ENCODE data around the gene HIC2. TPM values are rescaled to one million over a fixed set of nuclear protein-coding genes. Genes with fewer than 3 reads are reported as not detected.

Gene HIC2
- total and polyA plus RNA-seq, 10 of the 15 experiments (the other 5 are each of a cell fraction or from before 2014, with no cell fraction given), result 0.11 to 5.0 (median 1.4) TPM

GRCh38 chr22:21455334-21456089 lies 38.3 kb downstream of the HIC2 start:
- TF ChIP-seq BCLAF1 (IDR thresholded peaks at IDR 0.05) (no peak), TAF1 (IDR thresholded peaks at IDR 0.05; ENCODE audit: borderline replicate concordance, low read depth, low read length) (no peak), ZNF384 (IDR thresholded peaks at IDR 0.05; ENCODE audit: borderline replicate concordance, low read depth, low read length) (no peak), CHD2 (IDR thresholded peaks at IDR 0.05; ENCODE audit: borderline replicate concordance, low read depth, low read length) (no peak), PBX3 (IDR thresholded peaks at IDR 0.05; ENCODE audit: insufficient replicate concordance, low read depth, low read length) (no peak), ZBED1 (IDR thresholded peaks at IDR 0.05; ENCODE audit: borderline replicate concordance) (no peak), HDAC2 (IDR thresholded peaks at IDR 0.05) (no peak), ASH2L (IDR thresholded peaks at IDR 0.05; ENCODE audit: borderline replicate concordance, low read depth) (no peak), ZBTB4 (CRISPR knock-in tag; IDR thresholded peaks at IDR 0.05) (no peak), E4F1 (IDR thresholded peaks at IDR 0.05; ENCODE audit: borderline replicate concordance, partially characterized antibody) (no peak), MAX (IDR thresholded peaks at IDR 0.05; ENCODE audit: low read depth, low read length) (no peak)
- no peak overlapping the region for H3K9ac ChIP-seq (ENCODE audit: control insufficient read depth, insufficient read depth, low read length)
- H3K27me3 ChIP-seq (replicated peaks in 1 of 2; ENCODE audit: control insufficient read depth in 2 of 2, insufficient read depth in 2 of 2, low read length in 1 of 2), result no peaks in the 10 kb centered on the region
- WGBS (ENCODE audit: insufficient coverage, insufficient replicate concordance, low lambda C conversion rate, missing lambda C conversion rate), result 86% methylated on average over 19 of the region's 19 CpGs
- ChIA-PET RAD21 (ENCODE audit: unreplicated experiment) (no interaction called here), CTCF (no interaction called here), POLR2A (no interaction called here), SMC1A (ENCODE audit: uncharacterized antibody, unreplicated experiment) (no interaction called here)
- intact Hi-C loops (cut with micrococcal nuclease; ENCODE audit: unreplicated experiment) (no loop called here), in situ Hi-C loops (cut with MboI) (no loop called here)
- H3K36me3 ChIP-seq (ENCODE audit: control insufficient read depth in 2 of 2, insufficient read depth in 2 of 2, low read length in 1 of 2), result no peaks in the 10 kb centered on the region
- H3K27ac ChIP-seq (ENCODE audit: control insufficient read depth, insufficient read depth), result no peak overlapping the region
- H2AFZ ChIP-seq (ENCODE audit: control insufficient read depth, low read depth, low read length), result no peak overlapping the region
- ATAC-seq (no peak), FAIRE-seq (no peak), DNase-seq (ENCODE audit: low read depth, low spot score) (no peak)
- no peak overlapping the region for H3K4me3 ChIP-seq
- no peaks in the 10 kb centered on the region for H3K9me3 ChIP-seq (replicated peaks; ENCODE audit: control insufficient read depth, insufficient read depth, low read length)
- BruUV-seq (replicated peaks), result no TSS peak
- H4K20me1 ChIP-seq (ENCODE audit: control insufficient read depth, insufficient read depth), result no peaks in the 10 kb centered on the region
- H3K79me2 ChIP-seq (ENCODE audit: control insufficient read depth, insufficient read depth, low read length), result no peaks in the 10 kb centered on the region
- no peaks in the 10 kb centered on the region for H3K4me1 ChIP-seq (ENCODE audit: control insufficient read depth, insufficient read depth, low read length)
- H3K4me2 ChIP-seq (ENCODE audit: control insufficient read depth, insufficient read depth), result no peak overlapping the region

All from GM12878 (cell line).